DOHH2 (cell line): ENCODE data around the gene CD200R1L.

Experiments
- CTCF ChIP-seq: fragments of 200-600 bp; sonication (generic); IDR thresholded peaks from one replicate; pipeline ENCODE4 v1.5.1; 2014; ENCODE audit warnings: antibody characterized with exemption, mild to moderate bottlenecking, low read depth, low read length; ENCODE audit not compliant: poor library complexity, severe bottlenecking
- EZH2phosphoT487 ChIP-seq: fragments of 200-600 bp; sonication (generic); IDR thresholded peaks from 2 replicates; pipeline ENCODE4 v1.6.1; 2017; ENCODE audit warnings: borderline replicate concordance, mild to moderate bottlenecking, antibody characterized with exemption, low read length, moderate library complexity, mixed read lengths

GRCh38 chr3:112779011-112779410 is 67.7 kb downstream of the CD200R1L start:
- TF ChIP-seq CTCF = no peak
- TF ChIP-seq EZH2phosphoT487 = no peak
